ENCODE measurements around the gene STPG1.
A peak's percentile ranks its signal among the peaks of the same experiment; 100 is the strongest.

Gene STPG1

GRCh38 chr1:24426744-24427544 is 13.4 kb upstream of the STPG1 start:
- DNase-seq: no peak

- DNase-seq: no peak
Observed at GRCh38 chr1:24425922-24426321, 12.3 kb upstream of the STPG1 start.

- no peak for DNase-seq
Observed at GRCh38 chr1:24425441-24425840, 11.9 kb upstream of the STPG1 start.

GRCh38 chr1:24424990-24425389 is 11.4 kb upstream of the STPG1 start:
- no peak for DNase-seq

- DNase-seq: no peak
Observed at GRCh38 chr1:24424207-24424606, 10.6 kb upstream of the STPG1 start.

GRCh38 chr1:24421502-24421901 is 7.9 kb upstream of the STPG1 start:
- no peak for DNase-seq

GRCh38 chr1:24420547-24420946 is 7.0 kb upstream of the STPG1 start:
- no peak for DNase-seq

- no peak for DNase-seq
Observed at GRCh38 chr1:24418898-24419628, 5.5 kb upstream of the STPG1 start.

GRCh38 chr1:24417681-24418080 is 4.1 kb upstream of the STPG1 start:
- DNase-seq: no peak

- DNase-seq: peak in 3 of 5 donors; percentile 14 to 86 (median 37)
Observed at GRCh38 chr1:24416666-24417391, 3.2 kb upstream of the STPG1 start.

- DNase-seq: no peak
Observed at GRCh38 chr1:24415910-24416665, 2.5 kb upstream of the STPG1 start.

- peak; percentile 96 to 99 (median 97) for DNase-seq
Observed at GRCh38 chr1:24415334-24415909, 1.8 kb upstream of the STPG1 start, which contains the start of gene NIPAL3. Gene NIPAL3, plus strand, starts transcription at chr1:24415802. Its CDS starts 3,746 bp downstream, at chr1:24419548.

GRCh38 chr1:24414775-24415333 is 1.3 kb upstream of the STPG1 start:
- DNase-seq: no peak

GRCh38 chr1:24412408-24412807 is 1.2 kb downstream of the STPG1 start:
- no peak for DNase-seq

GRCh38 chr1:24411963-24412362 is 1.6 kb downstream of the STPG1 start:
- DNase-seq: no peak

- DNase-seq: no peak
Observed at GRCh38 chr1:24410750-24411149, 2.8 kb downstream of the STPG1 start.

- DNase-seq: no peak
Observed at GRCh38 chr1:24409535-24409934, 4.0 kb downstream of the STPG1 start.

- DNase-seq: no peak
Observed at GRCh38 chr1:24406788-24407187, 6.8 kb downstream of the STPG1 start.

GRCh38 chr1:24403806-24404205 is 9.8 kb downstream of the STPG1 start:
- DNase-seq: no peak

- DNase-seq: no peak
Observed at GRCh38 chr1:24400065-24400464, 13.5 kb downstream of the STPG1 start.

GRCh38 chr1:24393892-24394291 is 19.7 kb downstream of the STPG1 start:
- no peak for DNase-seq
